NCI-H82 (cell line): ENCODE results near the gene CCNJL.
"Not testable (repeated sequence)": the region's sequence is repeated elsewhere in the genome, so short reads cannot be mapped to it uniquely, and the experiment has no call there.

Source experiments
- DNase-seq: peaks from one replicate; lab custom pipeline; 2025; lab: John Stamatoyannopoulos, UW

Gene CCNJL

DNA sequence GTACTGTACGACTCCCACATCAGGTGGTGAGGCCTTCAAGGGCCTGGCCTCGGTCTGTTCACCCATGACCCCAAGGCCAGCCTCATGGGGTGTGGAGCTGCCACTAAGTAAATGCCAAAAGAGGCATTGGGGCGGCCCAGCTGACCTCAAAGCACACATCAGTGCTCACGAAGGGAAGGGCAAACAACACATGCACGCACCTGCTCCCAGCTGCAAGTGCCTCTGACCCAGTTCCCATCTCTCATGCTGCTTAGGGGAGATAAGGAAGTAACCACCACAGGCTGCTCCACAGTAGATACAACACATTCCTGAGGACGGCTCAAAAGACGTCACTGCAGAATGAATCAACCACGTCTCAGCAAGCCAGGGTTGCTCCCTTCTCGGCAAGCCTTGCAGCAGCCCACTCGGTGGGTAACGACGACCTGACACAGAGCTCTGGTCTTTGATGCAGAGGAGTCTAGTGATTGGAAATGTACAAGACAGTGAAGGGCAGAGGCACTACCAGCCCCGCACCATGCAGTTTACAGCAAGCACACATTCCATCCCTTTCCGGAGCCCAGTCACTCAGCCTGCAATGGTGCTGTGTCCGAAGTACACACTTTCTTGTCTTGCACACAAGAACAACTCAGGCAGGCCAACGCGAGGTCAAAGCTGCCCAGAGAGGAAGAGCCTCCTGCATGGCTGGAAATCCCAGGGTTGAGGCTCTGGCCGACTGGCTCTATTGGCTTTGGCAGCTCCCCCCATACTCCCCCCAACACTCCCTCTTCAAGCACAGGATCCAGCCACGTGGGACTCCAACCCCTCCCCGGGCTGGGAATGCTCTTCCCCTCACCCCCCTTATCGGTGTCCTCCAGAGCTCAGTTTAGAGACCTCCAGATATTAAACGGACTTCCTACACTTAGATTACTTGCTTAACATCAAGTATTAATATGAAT lies 51.2 kb downstream of the CCNJL start:
- DNase-seq, result peak; percentile 63

DNA sequence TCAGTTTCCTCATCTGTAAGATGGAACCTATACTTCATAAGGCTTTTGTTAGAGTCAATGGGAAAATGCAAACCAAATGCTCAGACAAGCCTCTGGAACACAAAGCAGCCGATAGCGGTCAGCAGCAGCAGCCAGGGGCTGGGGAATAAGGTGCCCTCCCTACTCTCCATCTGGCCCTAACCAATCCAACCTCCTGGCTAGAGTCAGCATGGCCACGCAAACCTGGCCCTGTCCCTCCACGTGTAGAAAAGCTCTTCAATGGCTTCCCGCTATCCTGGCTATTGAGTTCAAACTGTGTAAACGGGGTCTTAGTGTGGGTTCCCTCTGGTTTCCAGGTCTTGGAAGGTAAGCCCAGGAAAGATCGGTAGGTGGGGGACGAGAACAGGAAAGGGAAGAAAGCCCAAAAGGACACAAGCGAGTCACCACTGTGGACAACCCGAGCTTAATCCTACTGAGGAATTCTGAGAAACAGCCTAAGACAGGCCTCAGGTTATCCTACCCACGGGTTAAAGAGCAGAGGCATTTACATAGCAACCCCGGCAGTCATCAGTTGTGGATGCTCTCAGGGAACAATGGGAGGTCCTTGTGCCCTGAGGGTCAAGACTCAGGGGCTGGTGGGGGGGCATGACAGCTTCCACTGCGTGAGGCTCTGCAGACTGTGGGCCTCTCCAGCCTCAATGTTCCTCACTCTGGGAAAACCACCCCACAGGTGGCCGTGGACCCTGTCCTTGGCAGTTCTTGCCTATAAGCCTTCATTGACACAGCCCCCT lies 52.2 kb downstream of the CCNJL start:
- DNase-seq, result no peak

DNA sequence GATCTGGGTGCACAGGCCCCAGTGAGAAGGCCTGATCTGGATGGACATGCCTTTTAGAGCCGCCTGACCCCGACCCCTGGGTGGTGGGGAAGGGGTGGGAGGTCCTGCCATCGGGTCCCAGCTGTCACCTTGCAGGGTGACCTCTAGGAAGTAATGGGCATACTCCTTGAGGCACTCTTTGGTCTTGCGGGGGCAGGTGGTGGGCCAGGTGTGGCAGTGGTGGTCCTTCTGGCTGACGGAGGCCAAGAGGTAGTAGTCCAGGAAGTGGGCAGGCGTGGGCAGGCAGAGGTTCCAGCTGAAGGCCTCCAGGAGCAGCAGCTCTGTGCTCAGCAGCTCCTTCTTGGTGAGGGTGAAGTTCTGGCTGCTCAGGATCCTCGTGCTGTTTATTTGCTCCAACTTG lies 53.0 kb downstream of the CCNJL start:
- DNase-seq, result no peak

DNA sequence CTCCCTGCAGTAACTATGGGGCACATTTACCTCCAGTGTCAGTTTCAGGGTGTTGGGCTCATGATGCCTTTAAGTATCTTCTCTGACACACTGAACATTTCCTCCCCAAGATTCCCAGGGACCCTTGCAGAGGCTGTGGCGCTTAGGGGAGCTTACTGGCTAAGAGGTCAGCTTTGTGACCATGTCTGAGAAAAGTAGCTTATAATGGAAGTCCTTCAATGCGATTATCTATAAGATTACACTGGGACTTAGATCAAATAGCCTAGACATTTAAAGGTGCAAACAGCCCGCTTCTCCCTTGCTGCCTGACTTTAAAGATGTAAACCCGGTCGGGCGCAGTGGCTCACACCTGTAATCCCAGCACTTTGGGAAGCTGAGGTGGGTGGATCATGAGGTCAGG lies 57.7 kb downstream of the CCNJL start:
- peak; percentile 90 for DNase-seq

DNA sequence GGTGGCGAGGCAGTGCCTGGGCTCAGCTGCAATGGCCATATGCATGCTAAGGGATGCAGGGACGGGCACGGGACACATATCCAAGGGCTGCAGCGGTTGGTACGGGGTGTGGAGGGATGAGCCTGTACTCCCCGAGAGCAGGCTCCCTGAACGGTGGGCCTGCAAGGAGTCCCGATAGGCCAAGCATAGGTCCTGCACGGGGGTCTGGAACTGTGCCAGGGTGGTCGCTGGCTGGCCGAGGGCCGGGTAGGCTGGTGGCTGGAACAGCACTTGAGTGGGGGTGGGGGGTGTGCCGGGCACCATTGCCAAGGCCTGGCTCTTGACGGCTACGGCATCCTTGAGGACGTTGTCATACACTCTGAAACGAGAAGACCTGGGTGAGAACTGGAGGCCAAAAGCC lies 58.9 kb downstream of the CCNJL start:
- DNase-seq, result no peak

DNA sequence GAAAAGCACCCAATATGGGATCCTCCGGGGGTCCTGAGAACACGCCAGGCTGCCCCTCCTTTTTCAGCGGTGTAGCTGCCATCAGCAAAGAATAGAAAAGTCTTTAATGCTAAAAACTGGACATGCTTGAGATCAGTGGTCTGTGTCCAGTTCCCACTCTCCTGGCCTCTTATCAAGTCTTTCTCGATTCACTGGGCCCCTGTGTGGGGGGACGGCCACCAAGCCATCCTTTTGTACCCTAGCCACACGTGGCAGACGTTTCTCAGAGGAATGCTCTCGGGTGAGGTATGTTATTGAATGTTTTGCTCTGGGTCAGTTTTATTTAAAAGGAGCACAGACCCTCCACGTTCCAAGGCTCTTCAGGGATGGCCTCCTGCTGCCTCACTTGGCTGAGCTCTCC lies 59.4 kb downstream of the CCNJL start:
- DNase-seq, result no peak

DNA sequence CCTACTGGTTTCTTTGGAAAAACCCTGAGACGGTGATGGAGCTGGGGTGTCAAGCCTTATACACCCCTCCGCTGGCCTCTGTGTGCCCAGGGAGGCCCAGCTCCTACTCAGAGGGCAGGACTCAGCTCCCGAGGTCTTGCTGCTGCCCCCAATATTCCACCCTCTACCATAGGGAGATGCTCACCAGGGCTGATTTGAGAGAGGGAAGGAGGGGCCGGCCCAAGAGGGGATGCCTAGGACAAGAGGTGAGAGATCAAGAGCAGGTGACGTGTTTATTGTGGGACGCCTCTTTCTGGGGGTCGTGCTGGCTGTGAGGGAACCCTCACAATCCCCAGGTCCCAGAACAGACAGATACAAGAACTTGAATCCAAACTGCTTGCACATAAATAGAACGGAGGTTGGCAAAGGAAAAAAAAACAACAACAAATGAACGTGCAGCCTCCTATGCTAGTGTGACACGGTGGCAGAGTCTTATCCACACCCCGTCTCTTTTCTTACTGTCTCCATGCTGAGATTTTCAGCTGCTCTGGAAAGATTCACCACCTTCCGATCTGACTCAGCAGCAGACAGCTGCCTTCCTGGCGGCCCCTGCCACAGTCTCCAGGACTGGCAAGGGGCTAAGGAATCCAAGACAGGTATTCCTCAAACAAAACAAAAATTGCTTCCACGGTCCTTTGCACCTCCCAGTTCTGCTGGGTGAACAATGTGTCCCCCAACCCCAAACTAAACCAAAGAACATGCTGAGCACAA lies 60.8 kb downstream of the CCNJL start:
- no peak for DNase-seq

DNA sequence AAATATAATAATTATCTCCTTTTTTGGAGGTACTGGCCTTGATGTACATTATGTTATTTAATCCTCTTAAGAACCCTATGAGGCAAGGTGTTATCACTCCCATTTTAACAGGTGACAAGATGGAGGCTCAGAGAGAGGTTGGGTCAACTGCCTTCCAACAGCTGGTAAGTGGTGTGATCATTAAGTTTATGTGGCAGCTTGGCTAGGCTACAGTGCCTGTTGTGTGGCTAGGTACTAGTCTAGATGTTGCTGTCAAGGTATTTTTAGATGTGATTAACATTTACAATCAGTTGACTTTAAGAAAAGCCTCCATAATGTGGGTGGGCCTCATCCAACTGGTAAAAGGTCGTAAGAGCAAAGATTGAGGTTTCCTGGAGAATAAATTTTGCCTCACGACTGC lies 61.5 kb downstream of the CCNJL start:
- no peak for DNase-seq

DNA sequence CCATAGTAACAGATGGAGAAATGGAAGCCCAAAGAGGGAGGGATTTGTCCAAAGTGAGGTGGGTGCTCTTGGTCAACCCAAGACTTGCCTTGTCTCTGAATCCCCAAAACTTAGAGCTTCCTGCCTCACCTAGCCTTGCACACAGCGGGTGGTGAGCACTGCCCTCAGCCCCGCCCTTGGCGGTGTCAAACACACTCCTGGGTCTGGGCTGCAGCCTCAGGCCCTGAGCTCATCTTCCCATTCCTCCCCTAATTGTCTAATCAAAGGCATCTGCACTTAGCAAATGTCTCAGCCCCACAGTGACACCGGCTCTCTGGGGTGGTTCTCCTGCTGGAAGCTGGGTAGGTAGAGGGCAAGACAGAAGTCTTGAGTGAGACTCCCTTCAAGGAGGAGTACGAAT lies 62.1 kb downstream of the CCNJL start:
- no peak for DNase-seq

DNA sequence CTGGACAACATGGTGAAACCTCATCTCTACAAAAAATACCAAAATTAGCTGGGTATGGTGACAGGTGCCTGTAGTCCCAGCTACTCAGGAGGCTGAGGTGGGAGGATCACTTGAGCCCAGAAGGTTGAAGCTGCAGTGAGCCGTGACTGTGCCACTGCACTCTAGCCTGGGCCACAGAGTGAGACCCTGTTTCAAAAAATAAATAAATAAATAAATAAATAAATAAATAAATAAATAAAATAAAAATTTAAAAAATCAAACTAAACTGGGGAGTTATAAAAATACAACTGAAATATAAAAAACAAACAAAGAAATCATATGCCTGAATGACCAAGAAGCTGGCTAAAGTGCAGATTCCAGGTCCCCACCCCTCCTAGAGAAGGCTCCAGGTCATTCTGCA lies 62.8 kb downstream of the CCNJL start:
- DNase-seq, result not testable (repeated sequence)

DNA sequence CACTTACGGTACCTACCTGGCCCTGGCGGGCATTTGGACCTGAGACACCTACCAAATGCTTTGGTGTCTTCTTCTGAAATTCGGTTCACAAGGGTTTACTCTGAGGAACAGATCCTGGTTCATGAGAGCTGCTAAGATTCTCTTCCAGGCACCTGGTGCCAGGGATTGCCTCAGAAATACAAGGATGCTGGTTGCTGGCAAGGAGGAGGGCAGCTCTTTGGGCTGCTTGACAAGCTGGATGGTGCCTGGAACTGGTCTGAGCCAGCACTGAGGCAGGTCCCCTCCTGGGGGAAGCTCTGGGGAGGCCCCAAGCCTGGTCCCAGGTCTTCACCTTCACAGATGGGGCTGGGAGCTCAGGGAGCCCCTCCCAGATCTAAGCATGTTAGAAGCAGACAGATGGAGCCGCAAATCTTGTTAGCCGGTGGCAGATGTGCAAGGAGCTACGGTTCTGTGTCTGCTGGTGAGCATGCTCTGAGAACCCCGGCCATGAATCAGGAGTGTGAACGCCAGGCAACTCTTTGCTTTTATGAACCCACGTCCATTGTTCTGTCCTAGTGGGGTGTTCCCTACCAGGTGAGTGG lies 66.8 kb downstream of the CCNJL start:
- DNase-seq, result peak; percentile 99

DNA sequence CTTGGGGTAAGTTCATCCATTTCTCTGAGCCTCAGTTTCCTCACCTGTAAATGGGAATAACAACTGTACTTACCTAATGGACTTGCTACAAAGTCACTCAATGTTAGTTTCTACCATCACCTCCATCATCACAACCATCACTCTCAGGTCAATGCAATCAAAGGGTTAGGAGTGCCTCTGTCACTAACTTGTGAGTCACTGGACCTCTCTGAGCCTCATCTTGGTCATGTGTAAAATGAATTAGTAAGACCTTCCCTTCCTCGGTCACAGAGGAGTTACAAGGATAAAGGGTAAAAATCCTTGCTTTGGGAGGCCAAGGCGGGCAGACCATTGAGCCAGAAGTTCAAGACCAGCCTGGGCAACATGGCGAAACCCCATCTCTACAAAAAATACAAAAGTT lies 70.2 kb downstream of the CCNJL start:
- no peak for DNase-seq

DNA sequence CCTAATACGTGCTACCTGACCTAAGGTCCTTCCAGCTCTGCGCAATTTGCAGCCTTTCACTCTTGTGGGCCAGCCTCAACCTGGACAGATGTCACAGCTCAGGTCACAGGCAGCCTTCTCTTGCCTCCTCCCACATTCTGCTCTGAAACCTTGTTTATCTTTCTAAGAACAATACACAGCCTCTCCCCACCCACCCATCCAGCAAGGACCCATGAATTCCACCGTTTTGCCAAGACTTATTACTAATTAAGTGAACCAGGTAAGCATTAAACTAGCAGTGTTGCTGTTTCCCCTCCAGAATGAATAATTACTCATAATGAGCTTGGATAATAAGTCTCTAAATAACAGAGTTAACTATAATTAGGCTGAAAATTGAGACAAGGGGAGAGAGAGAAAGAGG lies 72.0 kb downstream of the CCNJL start:
- peak; percentile 35 for DNase-seq

DNA sequence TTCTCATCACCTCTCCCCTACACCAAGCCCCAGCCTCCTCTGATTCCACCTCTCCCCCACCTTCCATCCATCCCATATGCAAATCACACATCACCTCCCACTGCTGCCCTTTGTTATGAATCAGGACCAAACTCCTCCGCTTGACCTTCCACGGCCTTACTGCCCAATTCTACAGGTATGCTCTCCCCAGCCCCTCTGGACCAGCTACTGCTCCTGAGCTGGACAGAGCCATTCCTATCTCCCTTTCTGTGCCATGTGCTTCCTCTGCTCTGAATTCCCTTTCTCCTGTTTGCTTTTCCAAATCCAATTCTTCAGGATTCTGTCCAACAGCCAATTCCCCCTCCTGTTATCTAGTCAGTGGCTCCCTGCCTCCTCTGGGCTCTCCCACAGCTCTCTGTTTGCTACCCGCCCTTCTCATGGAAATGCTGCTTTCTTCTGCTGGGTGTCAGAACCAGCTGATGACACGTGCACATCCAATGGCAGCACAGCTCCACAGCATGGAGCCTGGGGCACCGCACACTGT lies 74.7 kb downstream of the CCNJL start:
- peak; percentile 27 for DNase-seq

DNA sequence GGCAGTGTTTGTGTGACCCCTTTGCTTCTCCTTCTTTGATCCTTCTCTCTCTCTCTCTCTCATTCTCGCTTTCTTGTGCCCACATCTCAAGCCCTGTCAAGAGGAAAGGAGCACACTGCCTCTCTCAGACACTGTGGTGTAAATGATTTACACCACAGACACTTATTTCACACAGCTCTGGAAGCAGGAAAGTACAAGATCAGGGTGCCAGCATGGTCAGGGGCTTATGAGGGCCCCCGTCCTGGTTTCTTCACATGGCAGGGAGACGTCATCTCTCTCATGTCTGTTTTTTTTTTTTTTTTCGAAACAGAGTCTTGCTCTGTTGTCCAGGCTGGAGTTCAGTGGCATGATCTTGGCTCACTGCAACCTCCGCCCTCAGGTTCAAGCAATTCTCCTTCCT lies 76.6 kb downstream of the CCNJL start:
- DNase-seq, result no peak

DNA sequence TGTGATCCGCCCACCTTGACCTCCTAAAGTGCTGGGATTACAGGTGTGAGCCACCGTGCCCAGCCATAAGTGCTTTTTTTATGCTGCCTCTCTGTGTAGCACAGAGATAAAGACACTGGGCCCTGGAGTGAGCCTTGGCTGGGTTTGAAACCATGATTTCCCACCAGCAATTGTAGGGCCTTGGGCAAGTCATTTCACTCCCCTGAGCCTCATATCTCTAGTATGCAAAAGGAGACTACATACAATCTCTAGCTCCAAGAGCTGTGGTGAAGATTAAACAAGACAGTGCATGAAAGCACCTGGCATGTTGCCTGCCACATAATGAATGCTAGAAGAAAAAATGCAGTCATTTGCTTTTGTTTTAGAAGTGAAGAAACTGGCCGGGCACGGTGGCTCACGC lies 79.1 kb downstream of the CCNJL start:
- no peak for DNase-seq

DNA sequence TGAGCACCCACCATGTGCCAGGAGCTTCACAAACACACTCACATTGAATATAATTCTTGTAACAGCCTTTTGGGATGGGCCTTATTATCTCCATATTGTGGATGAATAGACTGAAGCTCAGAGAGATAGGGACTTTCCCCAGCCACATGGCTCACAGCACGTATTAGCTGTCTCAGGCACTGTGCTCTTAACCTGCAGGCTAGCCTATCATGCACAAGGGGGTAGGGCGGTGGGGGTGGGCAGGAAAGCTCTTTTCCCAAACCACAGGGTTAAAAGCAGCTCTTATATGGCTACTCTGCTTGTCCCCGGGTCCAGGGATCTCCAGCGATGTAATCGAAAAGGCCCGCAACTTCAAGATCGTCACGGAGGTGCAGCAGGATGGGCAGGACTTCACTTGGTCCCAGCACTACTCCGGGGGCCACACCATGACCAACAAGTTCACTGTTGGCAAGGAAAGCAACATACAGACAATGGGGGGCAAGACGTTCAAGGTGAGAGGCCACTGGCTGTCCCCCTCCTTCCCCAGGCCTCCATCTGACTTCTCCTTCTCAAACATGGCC lies 80.5 kb downstream of the CCNJL start:
- peak; percentile 55 for DNase-seq

DNA sequence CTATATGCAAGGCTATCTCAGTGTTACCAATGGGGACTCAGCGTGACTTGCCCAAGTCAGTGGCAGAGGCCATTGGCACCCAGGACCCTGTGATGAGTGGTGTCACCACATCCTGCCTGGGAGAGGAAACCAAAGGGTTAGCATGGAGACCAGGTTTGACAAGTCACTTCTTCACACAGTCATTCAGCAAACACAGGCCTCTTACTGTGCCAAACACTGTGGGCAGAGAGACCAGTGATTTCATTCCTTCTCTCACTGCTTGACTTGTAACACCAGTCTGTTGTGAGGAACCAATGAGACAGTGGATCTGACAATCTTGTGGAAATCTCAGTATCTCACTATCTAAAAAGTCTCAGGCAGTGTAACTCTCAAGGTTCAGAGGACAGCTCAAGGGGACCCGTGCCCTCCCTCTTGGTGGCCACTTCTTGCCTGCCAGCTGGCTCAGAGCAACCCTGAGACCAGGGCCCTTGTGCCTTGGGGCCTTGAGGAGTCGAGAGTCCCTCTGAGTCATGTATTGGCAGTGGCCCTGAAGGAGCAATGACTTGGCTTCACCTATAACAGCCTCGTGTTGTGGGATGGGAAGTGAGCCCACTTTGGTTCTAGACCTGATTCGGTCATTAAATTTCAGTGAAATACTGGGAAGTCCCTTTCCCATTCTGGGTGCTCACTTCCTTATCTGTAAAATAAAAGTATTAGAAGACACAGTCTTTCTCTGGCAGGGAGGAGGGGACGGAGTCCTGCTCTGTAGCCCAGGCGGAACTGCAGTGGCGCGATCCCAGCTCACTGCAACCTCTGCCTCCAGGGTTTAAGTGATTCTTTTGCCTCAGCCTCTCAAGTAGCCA lies 81.5 kb downstream of the CCNJL start:
- DNase-seq, result no peak

DNA sequence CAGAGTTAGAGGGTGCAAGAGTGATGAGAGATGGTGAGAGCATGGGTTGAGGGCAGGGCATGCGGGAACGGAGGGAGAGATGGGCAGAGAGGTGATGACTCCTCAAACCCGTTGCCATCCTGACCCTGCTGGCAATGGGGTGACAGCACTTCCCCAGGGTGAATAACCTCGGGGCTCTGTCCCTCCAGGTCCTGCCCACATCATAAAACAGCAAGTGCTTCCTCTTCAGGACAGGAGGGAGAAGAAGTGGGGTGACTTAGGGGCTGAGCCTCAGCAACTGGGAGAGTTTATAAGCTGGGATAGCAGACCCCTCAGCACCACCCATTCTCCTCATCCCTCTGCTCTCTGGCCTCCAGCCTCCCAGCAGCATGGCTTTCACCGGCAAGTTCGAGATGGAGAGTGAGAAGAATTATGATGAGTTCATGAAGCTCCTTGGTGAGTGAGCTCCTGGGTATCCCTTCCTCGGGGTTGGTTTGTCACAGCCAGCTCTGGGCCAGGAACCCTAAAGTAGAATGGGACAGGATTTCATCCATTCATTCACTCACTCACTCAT lies 83.1 kb downstream of the CCNJL start, which contains the start of gene FABP6:
TSS of gene FABP6 (plus strand) at position 317 of the 553 bp plus-strand sequence. CDS start at position 369, 52 bp downstream.
- no peak for DNase-seq

DNA sequence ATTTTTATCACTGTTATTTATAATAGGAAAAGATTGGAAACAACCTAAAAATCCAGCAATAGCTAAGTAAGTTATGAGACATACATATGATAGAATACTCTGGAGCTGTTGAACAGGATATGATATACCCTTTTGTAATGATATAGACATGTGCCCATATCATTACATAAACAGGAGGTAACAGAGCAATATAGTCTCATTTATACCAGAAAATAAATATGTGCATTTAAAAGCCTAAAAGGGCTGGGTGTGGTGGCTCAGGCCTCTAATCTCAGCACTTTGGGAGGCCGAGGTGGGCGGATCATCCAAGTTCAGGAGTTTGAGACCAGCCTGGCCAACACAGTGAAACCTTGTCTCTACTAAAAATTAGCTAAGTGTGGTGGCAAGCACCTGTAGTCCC lies 85.4 kb downstream of the CCNJL start:
- no peak for DNase-seq
